Measurements from ENCODE around the gene UTP11. TPM values are rescaled to one million over a fixed set of nuclear protein-coding genes. Genes with fewer than 3 reads are reported as not detected.

The UTP11 gene
- total and polyA plus RNA-seq, 4 donors: 11.0 to 17.8 (median 11.8) TPM

DNA sequence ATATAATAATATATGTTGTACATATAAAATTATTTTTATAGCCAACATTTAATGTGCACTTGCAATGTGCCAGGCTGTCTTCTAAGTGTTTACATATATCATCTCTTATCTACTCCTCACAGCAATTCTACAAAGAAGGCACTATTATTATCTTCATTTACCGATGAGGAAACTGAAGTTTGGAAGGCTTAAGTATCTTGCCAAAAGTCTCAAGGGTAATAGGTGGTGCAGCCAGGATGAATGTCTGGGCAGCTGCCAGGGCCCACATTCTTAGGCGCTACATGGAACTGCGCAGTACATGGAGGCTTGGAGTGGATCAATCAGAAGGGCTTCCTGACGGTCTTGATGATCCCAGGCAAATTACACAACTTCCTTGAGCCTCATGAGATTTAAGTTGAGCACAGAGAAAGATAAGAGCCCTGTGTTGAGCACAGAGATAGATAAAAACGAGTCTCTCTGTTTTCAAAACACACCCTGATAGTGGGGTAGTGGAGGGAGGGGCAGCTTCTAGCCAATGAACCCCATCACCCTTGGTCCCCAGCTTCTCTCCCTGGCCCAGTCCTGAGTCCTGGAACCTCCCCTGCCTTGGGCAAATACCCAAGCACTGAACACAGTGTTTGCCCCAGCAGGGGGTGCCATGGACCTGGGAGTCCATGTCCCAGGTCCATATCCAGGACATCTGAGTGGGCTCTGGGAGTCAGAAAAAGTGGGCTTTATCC is 24.8 kb downstream of the UTP11 start:
- Histone ChIP-seq H3K36me3 (ENCODE audit: control insufficient read depth in 4 of 4, insufficient read depth in 3 of 4, low read depth in 1 of 4, low read length in 3 of 4) (no peaks in the 10 kb centered on the region), H3K27ac (ENCODE audit: low read depth in 1 of 2, low read length in 2 of 2) (no peak overlapping the region), H3K9me3 (ENCODE audit: control insufficient read depth in 4 of 4, low read length in 3 of 4) (no peaks in the 10 kb centered on the region), H3K9ac (ENCODE audit: low read depth in 1 of 2, low read length in 2 of 2) (no peak overlapping the region), H3K4me3 (ENCODE audit: low read depth in 1 of 3, low read length in 3 of 3) (no peak overlapping the region), H3K4me1 (ENCODE audit: control insufficient read depth in 4 of 4, insufficient read depth in 4 of 4, low read length in 3 of 4) (no peaks in the 10 kb centered on the region), H3K27me3 (ENCODE audit: control insufficient read depth in 4 of 4, insufficient read depth in 4 of 4, low read length in 3 of 4) (peaks cover 0 to 2% (median 0%) of the 10 kb centered on the region in 4 donors)
- TF ChIP-seq RAD21 (IDR thresholded peaks at IDR 0.05) (peak; percentile 70 to 75), CTCF (IDR thresholded peaks at IDR 0.05; ENCODE audit: low read depth, low read length, missing input control) (peak; percentile 32), SP1 (IDR thresholded peaks at IDR 0.05) (no peak), GABPA (IDR thresholded peaks at IDR 0.05 in 1 of 2, conservative IDR thresholded peaks at IDR 0.05 in 1 of 2) (no peak), HNF4G (IDR thresholded peaks at IDR 0.05) (no peak)
- TF ChIP-seq, protein P1, sequence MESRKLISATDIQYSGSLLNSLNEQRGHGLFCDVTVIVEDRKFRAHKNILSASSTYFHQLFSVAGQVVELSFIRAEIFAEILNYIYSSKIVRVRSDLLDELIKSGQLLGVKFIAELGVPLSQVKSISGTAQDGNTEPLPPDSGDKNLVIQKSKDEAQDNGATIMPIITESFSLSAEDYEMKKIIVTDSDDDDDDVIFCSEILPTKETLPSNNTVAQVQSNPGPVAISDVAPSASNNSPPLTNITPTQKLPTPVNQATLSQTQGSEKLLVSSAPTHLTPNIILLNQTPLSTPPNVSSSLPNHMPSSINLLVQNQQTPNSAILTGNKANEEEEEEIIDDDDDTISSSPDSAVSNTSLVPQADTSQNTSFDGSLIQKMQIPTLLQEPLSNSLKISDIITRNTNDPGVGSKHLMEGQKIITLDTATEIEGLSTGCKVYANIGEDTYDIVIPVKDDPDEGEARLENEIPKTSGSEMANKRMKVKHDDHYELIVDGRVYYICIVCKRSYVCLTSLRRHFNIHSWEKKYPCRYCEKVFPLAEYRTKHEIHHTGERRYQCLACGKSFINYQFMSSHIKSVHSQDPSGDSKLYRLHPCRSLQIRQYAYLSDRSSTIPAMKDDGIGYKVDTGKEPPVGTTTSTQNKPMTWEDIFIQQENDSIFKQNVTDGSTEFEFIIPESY (IDR thresholded peaks at IDR 0.05): no peak
- WGBS: 63% methylated on average over 5 of the region's 5 CpGs
- DNase-seq (ENCODE audit: low spot score): no peak

DNA sequence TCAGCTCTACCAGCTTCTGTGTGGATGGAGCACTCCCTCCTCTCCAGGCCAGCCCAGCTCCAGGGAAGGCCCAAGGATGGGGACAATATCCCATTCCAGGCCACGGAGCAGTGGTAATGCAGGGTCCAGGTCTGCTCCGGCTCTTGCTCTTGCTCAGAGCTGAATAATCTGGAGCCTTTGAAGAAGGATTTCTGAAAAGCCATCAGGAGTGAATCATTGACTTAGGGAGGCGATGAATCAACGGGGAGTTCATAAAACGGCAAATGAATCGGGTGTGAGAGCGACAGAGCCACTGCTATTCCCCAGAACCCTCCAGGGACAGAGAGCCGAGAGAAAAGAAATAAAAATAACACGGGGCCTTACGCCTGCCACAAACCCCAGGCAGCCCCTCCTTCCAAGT is 26.3 kb downstream of the UTP11 start:
- no peak for DNase-seq (ENCODE audit: low spot score)
- no peak for TF ChIP-seq RAD21 (IDR thresholded peaks at IDR 0.05)
- TF ChIP-seq FOXA1 (IDR thresholded peaks at IDR 0.05): no peak
- TF ChIP-seq, protein P2, sequence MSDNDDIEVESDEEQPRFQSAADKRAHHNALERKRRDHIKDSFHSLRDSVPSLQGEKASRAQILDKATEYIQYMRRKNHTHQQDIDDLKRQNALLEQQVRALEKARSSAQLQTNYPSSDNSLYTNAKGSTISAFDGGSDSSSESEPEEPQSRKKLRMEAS (IDR thresholded peaks at IDR 0.05): no peak
- TF ChIP-seq CTCF (IDR thresholded peaks at IDR 0.05; ENCODE audit: low read depth, low read length, missing input control): no peak
- no peak for TF ChIP-seq JUND (IDR thresholded peaks at IDR 0.05)
- TF ChIP-seq, protein P3, sequence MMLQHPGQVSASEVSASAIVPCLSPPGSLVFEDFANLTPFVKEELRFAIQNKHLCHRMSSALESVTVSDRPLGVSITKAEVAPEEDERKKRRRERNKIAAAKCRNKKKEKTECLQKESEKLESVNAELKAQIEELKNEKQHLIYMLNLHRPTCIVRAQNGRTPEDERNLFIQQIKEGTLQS (IDR thresholded peaks at IDR 0.05): no peak
- TF ChIP-seq SP1 (IDR thresholded peaks at IDR 0.05): no peak
- no peak for TF ChIP-seq NR2F2 (IDR thresholded peaks at IDR 0.05)
- TF ChIP-seq, protein P1 (IDR thresholded peaks at IDR 0.05): no peak
- no peak for TF ChIP-seq GABPA (IDR thresholded peaks at IDR 0.05 in 1 of 2, conservative IDR thresholded peaks at IDR 0.05 in 1 of 2)
- TF ChIP-seq EGR1 (IDR thresholded peaks at IDR 0.05; ENCODE audit: low read depth in 2 of 2): no peak
- TF ChIP-seq HNF4A (conservative IDR thresholded peaks at IDR 0.05): no peak
- TF ChIP-seq, protein P4, sequence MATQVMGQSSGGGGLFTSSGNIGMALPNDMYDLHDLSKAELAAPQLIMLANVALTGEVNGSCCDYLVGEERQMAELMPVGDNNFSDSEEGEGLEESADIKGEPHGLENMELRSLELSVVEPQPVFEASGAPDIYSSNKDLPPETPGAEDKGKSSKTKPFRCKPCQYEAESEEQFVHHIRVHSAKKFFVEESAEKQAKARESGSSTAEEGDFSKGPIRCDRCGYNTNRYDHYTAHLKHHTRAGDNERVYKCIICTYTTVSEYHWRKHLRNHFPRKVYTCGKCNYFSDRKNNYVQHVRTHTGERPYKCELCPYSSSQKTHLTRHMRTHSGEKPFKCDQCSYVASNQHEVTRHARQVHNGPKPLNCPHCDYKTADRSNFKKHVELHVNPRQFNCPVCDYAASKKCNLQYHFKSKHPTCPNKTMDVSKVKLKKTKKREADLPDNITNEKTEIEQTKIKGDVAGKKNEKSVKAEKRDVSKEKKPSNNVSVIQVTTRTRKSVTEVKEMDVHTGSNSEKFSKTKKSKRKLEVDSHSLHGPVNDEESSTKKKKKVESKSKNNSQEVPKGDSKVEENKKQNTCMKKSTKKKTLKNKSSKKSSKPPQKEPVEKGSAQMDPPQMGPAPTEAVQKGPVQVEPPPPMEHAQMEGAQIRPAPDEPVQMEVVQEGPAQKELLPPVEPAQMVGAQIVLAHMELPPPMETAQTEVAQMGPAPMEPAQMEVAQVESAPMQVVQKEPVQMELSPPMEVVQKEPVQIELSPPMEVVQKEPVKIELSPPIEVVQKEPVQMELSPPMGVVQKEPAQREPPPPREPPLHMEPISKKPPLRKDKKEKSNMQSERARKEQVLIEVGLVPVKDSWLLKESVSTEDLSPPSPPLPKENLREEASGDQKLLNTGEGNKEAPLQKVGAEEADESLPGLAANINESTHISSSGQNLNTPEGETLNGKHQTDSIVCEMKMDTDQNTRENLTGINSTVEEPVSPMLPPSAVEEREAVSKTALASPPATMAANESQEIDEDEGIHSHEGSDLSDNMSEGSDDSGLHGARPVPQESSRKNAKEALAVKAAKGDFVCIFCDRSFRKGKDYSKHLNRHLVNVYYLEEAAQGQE (IDR thresholded peaks at IDR 0.05): no peak
- peaks cover 0 to 5% (median 0%) of the 10 kb centered on the region in 4 donors for H3K27me3 ChIP-seq (ENCODE audit: control insufficient read depth in 4 of 4, insufficient read depth in 4 of 4, low read length in 3 of 4)

More for the DNA sequence above, 26.3 kb downstream of the UTP11 start:
- WGBS: 87% methylated on average over 10 of the region's 10 CpGs
- Histone ChIP-seq H3K4me3 (ENCODE audit: low read depth in 1 of 3, low read length in 3 of 3) (no peak overlapping the region), H3K4me1 (ENCODE audit: control insufficient read depth in 4 of 4, insufficient read depth in 4 of 4, low read length in 3 of 4) (no peaks in the 10 kb centered on the region), H3K36me3 (ENCODE audit: control insufficient read depth in 4 of 4, insufficient read depth in 3 of 4, low read depth in 1 of 4, low read length in 3 of 4) (no peaks in the 10 kb centered on the region), H3K9me3 (ENCODE audit: control insufficient read depth in 4 of 4, low read length in 3 of 4) (no peaks in the 10 kb centered on the region), H3K9ac (ENCODE audit: low read depth in 1 of 2, low read length in 2 of 2) (no peak overlapping the region), H3K27ac (ENCODE audit: low read depth in 1 of 2, low read length in 2 of 2) (no peak overlapping the region)
